ENCODE data around the gene DDX1.

DNA sequence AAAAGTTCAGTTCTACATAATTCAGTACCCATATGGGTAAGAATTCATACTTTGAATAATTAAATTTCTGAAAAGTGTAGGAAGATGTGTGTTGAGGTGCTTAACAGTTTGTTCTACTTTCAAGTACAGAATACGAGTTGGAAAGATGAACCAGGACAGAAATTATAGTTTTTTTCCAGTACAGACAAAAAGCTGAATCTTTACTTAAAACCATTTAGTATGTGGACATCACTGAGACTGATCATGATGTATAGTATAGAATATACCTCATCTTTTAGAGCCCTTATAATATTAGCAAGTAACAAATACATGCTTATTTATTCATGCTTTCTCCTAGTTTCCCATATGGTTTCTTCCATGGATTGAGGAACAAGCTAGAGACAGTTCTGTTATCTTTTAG lies 10.0 kb downstream of the DDX1 start:
- no peak for TF ChIP-seq POLR2A (IDR thresholded peaks at IDR 0.05)
- TF ChIP-seq CTCF (IDR thresholded peaks at IDR 0.05), result no peak

Measured in uterus (tissue), 2 donors.